Keratinocyte (primary cell): Measurements from ENCODE around the gene SERPINB5.

Experiments used
- EZH2 ChIP-seq: IDR thresholded peaks from one replicate; pipeline ENCODE4 v1.6.1; 2012; ENCODE audit warnings: inconsistent platforms, mild to moderate bottlenecking, low read length, moderate library complexity
- TF ChIP-seq, protein P1 (sequence below), 3 experiments: IDR thresholded peaks in 1 of 3; conservative IDR thresholded peaks in 1 of 3; optimal IDR thresholded peaks in 1 of 3; 2 replicates in 2 of 3; 3 replicates in 1 of 3; pipeline versions ENCODE3 to v1.5.1; 2011; ENCODE audit warnings: low read length in 3 of 3, mild to moderate bottlenecking in 3 of 3, moderate library complexity in 2 of 3, control low read depth in 1 of 3, inconsistent platforms in 1 of 3; ENCODE audit not compliant: insufficient read depth in 2 of 3; ENCODE audit errors: extremely low read depth in 1 of 3

DNA sequence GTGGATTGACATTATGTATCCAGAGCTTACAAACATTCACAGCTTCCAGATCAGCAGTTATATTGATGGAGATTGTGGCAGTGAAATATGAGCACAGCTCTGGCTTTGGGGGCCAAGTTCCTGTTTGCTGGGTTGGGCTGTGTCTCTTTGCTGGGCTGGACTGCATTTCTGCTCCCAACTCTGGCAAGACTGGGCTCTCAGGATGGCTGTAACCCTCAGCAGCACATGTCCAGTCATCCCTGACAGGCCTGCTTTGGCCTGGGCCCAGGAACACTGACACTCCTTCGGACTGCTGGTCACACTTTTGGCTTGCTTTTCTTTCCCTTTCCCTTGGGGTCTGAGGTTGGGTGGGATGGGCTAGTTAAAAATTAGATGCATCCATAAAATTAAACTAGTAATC is 36.5 kb upstream of the SERPINB5 start:
- TF ChIP-seq, protein P1, sequence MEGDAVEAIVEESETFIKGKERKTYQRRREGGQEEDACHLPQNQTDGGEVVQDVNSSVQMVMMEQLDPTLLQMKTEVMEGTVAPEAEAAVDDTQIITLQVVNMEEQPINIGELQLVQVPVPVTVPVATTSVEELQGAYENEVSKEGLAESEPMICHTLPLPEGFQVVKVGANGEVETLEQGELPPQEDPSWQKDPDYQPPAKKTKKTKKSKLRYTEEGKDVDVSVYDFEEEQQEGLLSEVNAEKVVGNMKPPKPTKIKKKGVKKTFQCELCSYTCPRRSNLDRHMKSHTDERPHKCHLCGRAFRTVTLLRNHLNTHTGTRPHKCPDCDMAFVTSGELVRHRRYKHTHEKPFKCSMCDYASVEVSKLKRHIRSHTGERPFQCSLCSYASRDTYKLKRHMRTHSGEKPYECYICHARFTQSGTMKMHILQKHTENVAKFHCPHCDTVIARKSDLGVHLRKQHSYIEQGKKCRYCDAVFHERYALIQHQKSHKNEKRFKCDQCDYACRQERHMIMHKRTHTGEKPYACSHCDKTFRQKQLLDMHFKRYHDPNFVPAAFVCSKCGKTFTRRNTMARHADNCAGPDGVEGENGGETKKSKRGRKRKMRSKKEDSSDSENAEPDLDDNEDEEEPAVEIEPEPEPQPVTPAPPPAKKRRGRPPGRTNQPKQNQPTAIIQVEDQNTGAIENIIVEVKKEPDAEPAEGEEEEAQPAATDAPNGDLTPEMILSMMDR (optimal IDR thresholded peaks at IDR 0.05 in 1 of 3, IDR thresholded peaks at IDR 0.05 in 1 of 3, conservative IDR thresholded peaks at IDR 0.05 in 1 of 3; ENCODE audit: extremely low read depth in 1 of 3, insufficient read depth in 2 of 3, low read length in 3 of 3) = no peak
- no peak for TF ChIP-seq EZH2
